Esophagus (tissue), 2 donors: ENCODE data around the gene CTSD. TPM values are rescaled to one million over a fixed set of nuclear protein-coding genes. Genes with fewer than 3 reads are reported as not detected.
A peak's percentile ranks its signal among the peaks of the same experiment; 100 is the strongest.
"Not testable (repeated sequence)": the region's sequence is repeated elsewhere in the genome, so short reads cannot be mapped to it uniquely, and the experiment has no call there.

ENCODE experiments used
- H3K27ac ChIP-seq, 2 donors: one replicate each; pipeline ENCODE4 v1.5.1; 2013; ENCODE audit warnings: low read depth in 2 of 2, mild to moderate bottlenecking in 2 of 2, inconsistent platforms in 1 of 2, low read length in 1 of 2, moderate library complexity in 1 of 2
- H3K27me3 ChIP-seq, 2 donors: one replicate each; pipeline ENCODE4 v1.6.1; 2013; ENCODE audit warnings: low read length in 2 of 2, control low read depth in 1 of 2, mild to moderate bottlenecking in 1 of 2; ENCODE audit not compliant: insufficient read depth in 2 of 2, control insufficient read depth in 1 of 2
- H3K36me3 ChIP-seq, 2 donors: one replicate each; pipeline ENCODE4 v1.6.1; 2013; ENCODE audit warnings: low read length in 1 of 2; ENCODE audit not compliant: control insufficient read depth in 2 of 2, insufficient read depth in 2 of 2
- H3K4me1 ChIP-seq, 2 donors: one replicate each; pipeline ENCODE4 v1.6.1; 2013; ENCODE audit warnings: low read length in 1 of 2; ENCODE audit not compliant: control insufficient read depth in 2 of 2, insufficient read depth in 2 of 2
- H3K4me3 ChIP-seq, 2 donors: one replicate each; pipeline ENCODE4 v1.5.1; 2013; ENCODE audit warnings: low read length in 2 of 2, mild to moderate bottlenecking in 2 of 2, low read depth in 1 of 2, moderate library complexity in 1 of 2
- H3K9me3 ChIP-seq, 2 donors: one replicate each; pipeline ENCODE4 v1.6.1; 2013; ENCODE audit warnings: mild to moderate bottlenecking in 2 of 2, low read depth in 1 of 2, low read length in 1 of 2, moderate library complexity in 1 of 2; ENCODE audit not compliant: control insufficient read depth in 2 of 2, insufficient read depth in 1 of 2
- WGBS, 2 donors: extraction: QIAGEN DNeasy Blood & Tissue Kit; methylation state at CpG; one replicate each; pipeline ENCODE4 v1.1.7; 2013; 5-methylcytosine and 5-hydroxymethylcytosine counted together
- polyA plus RNA-seq, 2 donors: library from polyadenylated mRNA; stranded (reverse); fragments of 200-250 nt; gene quantifications; one replicate each; pipeline ENCODE4 v1.2.3, GENCODE V29; 2013
- donor health status: healthy with polysubstance abuse.
- donor health status: Bipolar disorder and iron deficiency.

The CTSD gene
- polyA plus RNA-seq, 2 donors = 273 to 284 TPM

DNA sequence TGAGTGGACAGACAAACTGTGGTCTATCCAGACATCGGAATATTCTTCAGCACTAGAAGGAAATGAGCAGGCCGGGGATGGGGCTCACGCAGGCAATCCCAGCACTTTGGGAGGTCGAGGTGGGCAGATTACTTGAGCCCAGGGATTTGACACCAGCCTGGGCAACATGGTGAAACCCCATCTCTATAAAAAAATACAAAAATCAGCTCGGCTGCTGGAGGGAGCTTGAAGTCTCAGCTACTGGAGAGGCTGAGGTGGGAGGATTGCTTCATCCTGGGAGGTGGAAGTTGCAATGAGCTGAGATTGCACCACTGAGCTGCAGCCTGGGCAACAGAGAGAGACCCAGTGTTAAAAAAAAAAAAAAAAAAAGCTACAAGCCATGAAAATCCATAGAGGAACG is 8.0 kb upstream of the CTSD start:
- Histone ChIP-seq H3K27ac (peak overlapping the region in 1 of 2 donors; percentile 5), H3K4me3 (no peak overlapping the region), H3K27me3 (no peaks in the 10 kb centered on the region), H3K4me1 (peaks cover 3 to 10% of the 10 kb centered on the region in 2 donors), H3K36me3 (no peaks in the 10 kb centered on the region), H3K9me3 (no peaks in the 10 kb centered on the region)
- WGBS, 2 donors = 66 to 69% methylated on average over 6 of the region's 6 CpGs

DNA sequence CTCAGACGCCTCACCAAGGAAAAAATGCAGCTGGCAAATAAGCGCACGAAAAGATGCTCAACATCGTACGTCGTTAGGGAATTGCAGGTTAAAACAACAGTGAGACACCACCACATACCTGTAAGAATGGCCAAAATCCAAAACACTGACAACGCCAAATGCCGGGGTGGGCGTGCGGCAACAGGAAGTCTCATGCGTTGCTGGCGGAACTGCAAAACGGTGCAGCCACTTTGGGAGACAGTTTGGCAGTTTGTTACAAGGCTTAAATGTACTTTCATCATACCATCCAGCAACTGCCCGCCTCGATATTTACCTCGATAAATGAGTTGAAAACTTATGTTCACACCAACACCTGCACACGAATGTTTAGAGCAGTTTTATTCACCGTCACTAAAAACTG is 7.5 kb upstream of the CTSD start:
- Histone ChIP-seq H3K27ac (peak overlapping the region in 1 of 2 donors; percentile 5), H3K4me1 (peaks cover 3 to 10% of the 10 kb centered on the region in 2 donors), H3K27me3 (no peaks in the 10 kb centered on the region), H3K36me3 (no peaks in the 10 kb centered on the region), H3K4me3 (no peak overlapping the region), H3K9me3 (no peaks in the 10 kb centered on the region)
- 51 to 65% methylated on average over 18 of the region's 18 CpGs for WGBS, 2 donors

DNA sequence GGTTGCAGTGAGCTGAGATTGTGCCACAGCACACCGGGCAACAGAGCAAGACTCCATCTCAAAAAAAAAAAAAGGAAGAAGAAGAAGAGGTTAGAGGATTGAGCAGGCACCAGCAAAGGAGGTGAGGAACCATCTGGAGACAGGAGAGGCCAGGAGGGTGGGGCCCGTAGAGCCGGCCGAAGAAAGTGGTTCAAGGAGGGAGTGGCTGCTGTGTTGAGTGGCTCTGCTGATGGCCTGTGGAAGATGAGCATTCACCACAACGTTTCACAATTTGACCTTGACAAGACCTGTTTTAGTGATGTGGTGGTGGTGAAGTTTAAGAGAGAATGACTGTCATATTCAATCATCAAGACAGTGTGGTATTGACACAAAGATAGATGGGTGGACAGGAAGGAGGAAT is 6.8 kb upstream of the CTSD start:
- 54 to 61% methylated on average over 5 of the region's 5 CpGs for WGBS, 2 donors
- no peak overlapping the region for H3K4me3 ChIP-seq
- H3K9me3 ChIP-seq = no peaks in the 10 kb centered on the region
- H3K27ac ChIP-seq = no peak overlapping the region
- peaks cover 3 to 10% of the 10 kb centered on the region in 2 donors for H3K4me1 ChIP-seq
- H3K27me3 ChIP-seq = no peaks in the 10 kb centered on the region
- H3K36me3 ChIP-seq = no peaks in the 10 kb centered on the region

DNA sequence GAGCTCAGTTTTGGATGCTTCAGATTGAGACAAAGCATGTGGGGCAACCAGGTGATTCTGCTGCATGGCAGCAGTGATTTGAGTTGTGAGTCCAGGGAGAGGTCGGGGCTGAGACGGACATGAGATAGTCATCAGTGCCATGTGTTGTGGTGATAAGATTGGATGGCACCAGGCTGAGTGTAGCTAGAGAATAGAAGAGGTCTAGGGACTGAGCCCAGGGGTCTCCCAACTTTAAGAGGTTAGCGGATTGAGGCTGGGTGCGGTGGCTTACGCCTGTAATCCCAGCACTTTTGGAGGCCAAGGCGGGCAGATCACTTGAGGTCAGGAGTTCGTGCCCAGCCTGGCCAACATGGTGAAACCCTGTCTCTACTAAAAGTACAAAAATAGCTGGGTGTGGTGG is 6.3 kb upstream of the CTSD start:
- Histone ChIP-seq H3K4me1 (peaks cover 3 to 10% of the 10 kb centered on the region in 2 donors), H3K27ac (no peak overlapping the region), H3K27me3 (no peaks in the 10 kb centered on the region), H3K4me3 (no peak overlapping the region), H3K36me3 (no peaks in the 10 kb centered on the region), H3K9me3 (no peaks in the 10 kb centered on the region)
- 86 to 93% methylated on average over 7 of the region's 7 CpGs for WGBS, 2 donors

DNA sequence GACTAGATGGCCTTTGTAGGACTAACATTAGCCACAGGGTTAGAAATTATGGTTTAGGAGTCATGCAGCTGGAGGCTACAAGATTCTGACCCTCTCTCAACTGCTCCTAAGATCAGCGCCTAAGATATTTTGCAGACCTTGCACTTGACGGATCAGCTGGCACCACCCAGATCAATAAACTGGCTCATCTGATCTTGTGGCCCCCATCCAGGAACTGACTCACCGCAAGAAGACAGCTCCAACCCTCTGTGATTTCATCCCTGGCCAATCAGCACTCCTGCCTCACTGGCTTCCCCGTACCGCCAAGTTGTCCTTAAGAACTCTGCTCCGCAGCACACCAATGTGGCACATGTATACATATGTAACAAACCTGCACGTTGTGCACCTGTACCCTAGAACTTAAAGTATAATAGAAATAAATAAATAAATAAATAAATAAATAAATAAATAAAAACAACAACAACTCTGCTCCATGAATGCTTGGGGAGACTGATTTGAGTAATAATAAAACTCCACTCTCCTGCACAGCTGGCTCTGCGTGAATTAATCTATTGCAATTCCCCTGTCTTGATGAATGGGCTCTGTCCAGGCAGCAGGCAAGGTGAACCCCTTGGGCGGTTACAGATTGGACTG is 5.7 kb upstream of the CTSD start:
- not testable (repeated sequence) for H3K4me3 ChIP-seq, H3K36me3 ChIP-seq, H3K27me3 ChIP-seq, H3K27ac ChIP-seq, H3K9me3 ChIP-seq, H3K4me1 ChIP-seq
- WGBS, 2 donors = 64 to 69% methylated on average over 9 of the region's 9 CpGs

DNA sequence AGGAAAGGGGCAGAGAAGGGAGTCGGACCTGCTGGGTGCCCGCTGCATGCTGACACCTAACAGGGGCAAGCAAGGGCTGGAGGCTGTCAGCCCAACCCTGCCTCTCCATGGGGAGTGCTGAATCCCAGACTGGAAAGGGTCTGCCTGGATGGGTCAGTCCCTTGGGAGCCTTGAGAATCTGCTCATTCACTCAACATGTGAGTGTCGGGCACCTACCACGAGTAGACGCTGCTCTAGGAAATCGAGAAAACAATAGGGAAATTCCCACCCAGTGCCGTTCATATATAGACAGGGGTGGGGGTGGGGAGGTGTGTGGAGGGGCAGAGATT is 4.4 kb upstream of the CTSD start:
- Histone ChIP-seq H3K36me3 (no peaks in the 10 kb centered on the region), H3K4me1 (peaks cover 3 to 8% of the 10 kb centered on the region in 2 donors), H3K27ac (no peak overlapping the region), H3K4me3 (no peak overlapping the region), H3K9me3 (no peaks in the 10 kb centered on the region), H3K27me3 (no peaks in the 10 kb centered on the region)
- WGBS, 2 donors = 78 to 80% methylated on average over 7 of the region's 7 CpGs

- Histone ChIP-seq H3K4me3 (no peak overlapping the region), H3K27me3 (no peaks in the 10 kb centered on the region), H3K4me1 (peaks cover under 1 to 11% of the 10 kb centered on the region in 2 donors), H3K36me3 (no peaks in the 10 kb centered on the region), H3K27ac (no peak overlapping the region), H3K9me3 (no peaks in the 10 kb centered on the region)
- 87% methylated on average over 19 of the region's 19 CpGs for WGBS, 2 donors
These were observed 3.8 kb upstream of the CTSD start for GRCh38 chr11:1767399-1768140.

- 91 to 93% methylated on average over 22 of the region's 22 CpGs for WGBS, 2 donors
- Histone ChIP-seq H3K9me3 (no peaks in the 10 kb centered on the region), H3K4me3 (no peak overlapping the region), H3K27me3 (no peaks in the 10 kb centered on the region), H3K27ac (no peak overlapping the region), H3K36me3 (peaks cover 0 to 1% of the 10 kb centered on the region in 2 donors), H3K4me1 (peaks cover 4 to 10% of the 10 kb centered on the region in 2 donors)
These were observed 3.1 kb upstream of the CTSD start for GRCh38 chr11:1766719-1767398.

DNA sequence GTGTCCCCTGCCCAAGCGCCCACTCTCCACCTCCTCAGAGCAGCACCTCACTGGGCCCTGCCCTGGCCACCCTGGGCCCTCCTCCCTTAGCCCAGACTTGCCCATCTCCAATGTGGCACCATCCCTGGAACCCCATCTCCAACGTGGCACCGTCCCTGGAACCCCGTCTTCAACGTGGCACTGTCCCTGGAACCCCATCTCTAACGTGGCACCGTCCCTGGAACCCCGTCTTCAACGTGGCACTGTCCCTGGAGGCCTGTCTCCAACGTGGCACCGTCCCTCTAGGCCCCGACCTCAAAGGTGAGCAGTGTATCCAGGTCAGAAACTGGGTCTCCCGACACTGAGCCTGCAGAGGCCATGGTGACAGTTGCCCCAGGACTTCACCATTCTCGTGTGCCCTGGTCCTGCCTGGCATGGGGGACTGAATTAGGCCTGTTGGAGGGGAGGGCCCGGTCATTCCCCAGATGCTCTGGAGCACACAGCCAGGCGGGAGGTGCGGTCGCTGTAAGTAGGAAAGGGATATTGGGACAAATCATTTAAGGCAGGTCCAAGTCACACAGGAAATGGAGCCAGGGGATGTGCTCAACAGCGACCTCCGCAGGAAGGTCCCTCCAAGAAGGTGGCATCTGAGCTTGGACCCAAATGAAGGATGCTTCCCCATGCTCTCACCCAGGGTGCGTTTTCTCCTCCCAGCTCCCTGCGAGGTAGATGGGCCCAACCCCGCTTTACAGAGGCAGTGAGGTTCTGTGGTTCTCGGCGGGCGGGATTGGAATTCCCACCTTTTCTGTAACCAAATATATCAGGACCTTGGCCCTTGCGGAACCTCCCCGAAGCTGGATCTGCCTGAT is 2.4 kb upstream of the CTSD start:
- peaks cover 6 to 17% of the 10 kb centered on the region in 2 donors for H3K4me1 ChIP-seq
- H3K27ac ChIP-seq = no peak overlapping the region
- no peaks in the 10 kb centered on the region for H3K27me3 ChIP-seq
- no peak overlapping the region for H3K4me3 ChIP-seq
- no peaks in the 10 kb centered on the region for H3K9me3 ChIP-seq
- peaks cover 0 to 8% of the 10 kb centered on the region in 2 donors for H3K36me3 ChIP-seq
- WGBS, 2 donors = 89% methylated on average over 28 of the region's 28 CpGs
